Measurements from ENCODE around the gene GART.
"Not testable (repeated sequence)": the region's sequence is repeated elsewhere in the genome, so short reads cannot be mapped to it uniquely, and the experiment has no call there.

Gene GART

GRCh38 chr21:33578959-33579542 lies 37.1 kb upstream of the GART start:
- in situ Hi-C loops (cut with HindIII; ENCODE audit: low sequenced_read_pairs), result no loop called here
- no peak for TF ChIP-seq CTCF (IDR thresholded peaks at IDR 0.05; ENCODE audit: low read depth, low read length, missing control alignments)
- no peak for DNase-seq (ENCODE audit: low read depth)
- H3K4me3 ChIP-seq (ENCODE audit: low read depth, low read length), result no peak overlapping the region

GRCh38 chr21:33578214-33578613 lies 36.3 kb upstream of the GART start:
- in situ Hi-C loops (cut with HindIII; ENCODE audit: low sequenced_read_pairs), result no loop called here
- no peak for DNase-seq (ENCODE audit: low read depth)
- H3K4me3 ChIP-seq (ENCODE audit: low read depth, low read length), result no peak overlapping the region
- TF ChIP-seq CTCF (IDR thresholded peaks at IDR 0.05; ENCODE audit: low read depth, low read length, missing control alignments), result no peak

DNA sequence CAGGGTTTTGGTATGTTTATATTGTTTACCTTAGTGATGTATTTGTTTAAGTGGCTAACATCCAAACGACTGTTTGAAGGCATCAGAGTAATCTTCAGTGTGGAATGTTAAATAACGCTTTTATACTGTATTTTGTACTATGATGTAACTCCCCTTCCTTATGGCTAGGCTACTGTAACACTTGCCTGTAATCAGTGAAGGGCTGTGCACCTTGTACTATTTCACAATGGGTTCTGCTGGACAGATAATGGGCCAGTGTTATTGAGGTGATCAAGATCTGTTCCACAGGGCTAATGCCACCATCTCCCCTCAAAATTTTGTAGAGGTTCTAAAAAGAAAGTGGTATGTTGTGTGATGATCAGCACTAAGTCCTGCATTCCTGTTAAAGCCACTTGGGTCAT lies 34.8 kb upstream of the GART start:
- in situ Hi-C loops (cut with HindIII; ENCODE audit: low sequenced_read_pairs); DNase-seq (ENCODE audit: low read depth); H3K4me3 ChIP-seq (ENCODE audit: low read depth, low read length): not testable (repeated sequence)

DNA sequence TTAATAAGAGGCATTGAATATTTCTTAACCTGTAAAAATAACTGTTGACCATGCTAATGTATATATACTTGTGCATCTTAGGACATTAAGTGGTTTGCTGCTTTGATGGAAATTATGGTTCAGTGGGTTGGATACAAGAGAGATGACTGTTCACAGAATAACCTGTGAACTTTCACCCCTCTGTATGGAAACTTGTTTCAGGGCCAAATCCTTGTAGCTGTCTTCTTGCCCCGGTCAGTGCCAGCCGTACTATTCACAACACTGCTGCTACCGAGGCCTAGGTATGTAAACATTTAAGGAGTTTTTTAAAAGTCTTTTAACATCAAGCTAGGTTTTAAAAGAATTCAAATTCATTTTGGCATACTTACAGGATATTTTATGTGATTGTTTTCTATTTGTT lies 30.4 kb upstream of the GART start:
- H3K4me3 ChIP-seq (ENCODE audit: low read depth, low read length), result no peak overlapping the region
- DNase-seq (ENCODE audit: low read depth), result no peak
- in situ Hi-C loops (cut with HindIII; ENCODE audit: low sequenced_read_pairs), result no loop called here
- TF ChIP-seq CTCF (IDR thresholded peaks at IDR 0.05; ENCODE audit: low read depth, low read length, missing control alignments), result no peak

DNA sequence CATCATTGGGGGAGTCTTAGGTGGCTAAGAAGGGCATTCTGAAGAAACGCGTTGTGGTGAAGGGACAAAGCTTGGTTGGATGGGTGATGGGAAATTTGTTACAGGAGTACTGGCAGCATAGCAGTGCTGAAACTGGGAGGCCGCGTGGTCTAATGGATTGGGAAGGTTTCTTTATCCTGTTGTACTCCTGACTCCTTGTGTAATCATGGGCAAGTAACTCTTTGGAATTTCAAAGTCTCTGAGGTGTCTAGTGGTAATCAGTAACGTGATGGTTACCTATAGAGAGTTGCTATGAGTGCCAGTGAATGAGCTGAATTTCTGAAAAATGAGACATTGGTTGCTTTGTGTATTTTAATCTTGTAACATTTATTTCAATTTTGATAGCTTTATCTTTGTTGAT lies 28.1 kb upstream of the GART start:
- H3K4me3 ChIP-seq (ENCODE audit: low read depth, low read length), result no peak overlapping the region
- no peak for DNase-seq (ENCODE audit: low read depth)
- in situ Hi-C loops (cut with HindIII; ENCODE audit: low sequenced_read_pairs), result no loop called here
- no peak for TF ChIP-seq CTCF (IDR thresholded peaks at IDR 0.05; ENCODE audit: low read depth, low read length, missing control alignments)

GRCh38 chr21:33568448-33568847 lies 26.5 kb upstream of the GART start:
- in situ Hi-C loops (cut with HindIII; ENCODE audit: low sequenced_read_pairs), result no loop called here
- no peak for TF ChIP-seq CTCF (IDR thresholded peaks at IDR 0.05; ENCODE audit: low read depth, low read length, missing control alignments)
- no peak for DNase-seq (ENCODE audit: low read depth)
- H3K4me3 ChIP-seq (ENCODE audit: low read depth, low read length), result no peak overlapping the region

DNA sequence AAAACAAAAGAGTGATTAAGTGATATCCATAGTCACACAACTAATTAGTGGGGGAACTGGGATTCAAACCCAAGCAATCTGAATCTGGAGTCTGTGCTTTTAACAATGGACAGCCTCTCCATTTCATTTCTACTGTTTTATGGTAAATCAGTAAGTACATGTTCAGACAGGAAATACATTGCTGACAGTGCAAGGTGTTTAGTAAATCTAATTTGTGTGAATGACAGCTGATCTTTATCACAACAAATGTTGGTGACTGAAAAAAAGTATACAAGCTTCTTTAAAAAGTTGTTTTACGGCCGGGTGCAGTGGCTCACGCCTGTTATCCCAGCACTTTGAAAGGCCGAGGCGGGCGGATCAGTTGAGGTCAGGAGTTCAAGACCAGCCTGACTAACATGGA lies 26.0 kb upstream of the GART start:
- no peak overlapping the region for H3K4me3 ChIP-seq (ENCODE audit: low read depth, low read length)
- TF ChIP-seq CTCF (IDR thresholded peaks at IDR 0.05; ENCODE audit: low read depth, low read length, missing control alignments), result no peak

More for the DNA sequence above, 26.0 kb upstream of the GART start:
- in situ Hi-C loops (cut with HindIII; ENCODE audit: low sequenced_read_pairs), result no loop called here
- no peak for DNase-seq (ENCODE audit: low read depth)

All from astrocyte of the cerebellum (primary cell).